Activated CD4-positive, CD25-positive, alpha-beta regulatory T cell (primary cell): ENCODE measurements around the gene CLPTM1.
"Not testable (repeated sequence)": the region's sequence is repeated elsewhere in the genome, so short reads cannot be mapped to it uniquely, and the experiment has no call there.

Experiments used
- DNase-seq, 4 experiments: peaks; one replicate each; lab custom pipeline; 2025; lab: John Stamatoyannopoulos, UW

The CLPTM1 gene

GRCh38 chr19:44974857-44975256 is 19.7 kb downstream of the CLPTM1 start:
- DNase-seq: no peak

DNA sequence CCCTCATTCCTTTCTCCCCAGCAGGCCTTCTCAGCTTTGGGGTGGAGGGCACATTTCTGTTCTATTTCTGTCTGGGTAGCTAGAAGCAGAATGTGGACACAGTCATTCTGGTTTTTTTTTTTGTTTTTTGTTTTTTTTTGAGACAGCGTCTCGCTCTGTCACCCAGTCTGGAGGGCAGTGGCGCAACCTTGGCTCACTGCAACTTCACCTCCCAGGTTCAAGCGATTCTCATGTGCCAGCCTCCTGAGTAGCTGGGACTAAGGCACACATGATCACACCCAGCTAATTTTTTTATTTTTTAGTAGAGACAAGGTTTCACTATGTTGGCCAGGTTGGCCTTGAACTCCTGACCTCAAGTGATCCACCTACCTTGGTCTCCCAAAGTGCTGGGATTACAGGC is 20.3 kb downstream of the CLPTM1 start:
- no peak for DNase-seq

DNA sequence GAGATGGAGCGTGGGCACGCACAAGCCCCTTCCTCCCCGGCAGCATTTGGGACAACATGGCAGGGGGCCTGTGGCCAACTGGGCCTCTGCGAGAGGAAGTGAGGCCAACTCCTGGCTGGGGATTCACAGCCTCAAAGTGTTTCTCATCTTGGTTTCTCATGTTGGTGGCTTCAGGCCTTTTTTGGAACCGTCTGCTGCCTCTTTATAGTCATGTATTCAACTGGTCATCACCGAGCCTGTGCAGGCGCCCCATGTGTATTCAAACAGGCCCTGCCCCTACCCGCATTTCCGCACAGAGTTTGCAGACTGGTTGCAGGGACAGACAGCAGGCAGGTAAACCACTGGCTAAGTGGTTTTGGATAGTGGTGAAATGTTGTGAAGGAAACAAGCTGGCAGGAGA is 28.8 kb downstream of the CLPTM1 start:
- DNase-seq: no peak

- no peak for DNase-seq
Measured at GRCh38 chr19:44985445-44985844, 30.3 kb downstream of the CLPTM1 start.

GRCh38 chr19:44986389-44986788 is 31.2 kb downstream of the CLPTM1 start:
- DNase-seq: no peak

DNA sequence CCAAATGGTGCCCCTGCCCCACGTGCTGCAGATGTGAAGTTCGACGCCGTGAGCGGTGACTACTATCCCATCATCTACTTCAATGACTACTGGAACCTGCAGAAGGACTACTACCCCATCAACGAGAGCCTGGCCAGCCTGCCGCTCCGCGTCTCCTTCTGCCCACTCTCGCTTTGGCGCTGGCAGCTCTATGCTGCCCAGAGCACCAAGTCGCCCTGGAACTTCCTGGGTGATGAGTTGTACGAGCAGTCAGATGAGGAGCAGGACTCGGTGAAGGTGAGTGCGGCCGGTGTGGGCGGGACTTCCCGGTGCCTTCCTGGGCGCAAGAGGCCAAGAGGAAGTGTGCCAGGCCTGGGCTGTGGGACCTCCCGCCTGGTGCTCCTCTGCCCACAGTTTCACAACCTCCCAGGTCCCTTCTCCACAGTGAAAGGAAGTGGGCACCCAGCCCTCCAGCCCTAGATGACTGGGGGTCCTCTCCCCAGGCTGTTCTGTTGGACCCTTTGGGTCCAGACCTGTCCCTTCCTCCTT is 32.0 kb downstream of the CLPTM1 start:
- DNase-seq: no peak

DNA sequence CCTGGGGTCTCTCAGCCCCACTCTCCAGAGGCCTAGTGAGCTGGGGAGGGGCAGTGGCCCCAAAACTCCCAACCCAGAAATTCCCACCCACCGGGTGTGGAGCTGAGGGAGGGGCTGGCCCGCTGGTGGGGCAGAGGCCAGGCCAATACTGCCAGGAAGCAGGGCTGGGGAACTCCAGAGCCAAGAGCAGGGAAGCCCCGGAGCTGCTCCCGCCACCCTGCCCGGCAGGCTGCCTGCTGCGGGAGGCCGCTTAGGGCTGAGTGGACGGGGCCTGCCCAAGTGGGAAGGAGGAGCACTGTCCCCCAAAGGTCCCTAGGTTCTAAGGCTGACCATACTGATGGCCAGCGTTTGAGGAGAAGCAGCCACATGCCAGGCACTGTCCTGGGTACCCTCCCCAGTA is 33.1 kb downstream of the CLPTM1 start:
- DNase-seq: no peak

DNA sequence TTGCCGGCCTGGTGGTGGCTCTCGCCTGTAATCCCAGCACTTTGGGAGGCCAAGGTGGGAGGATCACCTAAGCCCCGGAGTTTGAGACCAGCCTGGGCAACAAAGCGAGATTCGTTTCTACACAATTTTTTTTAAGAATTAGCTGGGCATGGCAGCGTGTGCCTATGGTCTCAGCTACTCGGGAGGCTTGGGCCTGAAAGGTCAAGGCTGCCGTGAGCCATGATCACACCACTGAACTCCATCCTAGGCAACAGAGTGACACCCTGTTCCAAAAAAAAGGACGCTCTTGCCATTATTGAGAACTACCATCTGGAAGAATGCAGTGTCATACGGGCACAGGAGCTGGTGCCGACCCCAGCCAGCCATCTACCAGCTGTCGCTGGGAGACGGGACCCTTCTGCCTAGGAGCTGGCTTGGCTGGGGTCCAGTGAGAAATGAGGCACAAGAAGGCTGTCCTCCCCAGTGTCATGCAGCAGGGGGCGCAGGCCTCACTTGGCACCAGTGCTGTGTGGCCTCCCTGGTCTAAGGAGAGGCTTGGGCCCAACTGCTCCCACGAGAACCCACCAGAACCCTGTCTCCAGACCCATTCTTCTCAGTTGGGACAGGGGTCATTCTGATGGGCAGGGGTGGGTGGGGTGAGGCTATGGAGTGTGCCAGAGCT is 33.8 kb downstream of the CLPTM1 start:
- peak; percentile 26 to 40 (median 35) for DNase-seq

- no peak for DNase-seq
Measured at GRCh38 chr19:44990459-44990858, 35.3 kb downstream of the CLPTM1 start.

- no peak for DNase-seq
Measured at GRCh38 chr19:44990966-44991365, 35.8 kb downstream of the CLPTM1 start.

- no peak for DNase-seq
Measured at GRCh38 chr19:44992336-44993163, 37.4 kb downstream of the CLPTM1 start.

- no peak for DNase-seq
Measured at GRCh38 chr19:44993526-44993925, 38.3 kb downstream of the CLPTM1 start.

GRCh38 chr19:44993926-44994537 is 38.9 kb downstream of the CLPTM1 start:
- no peak for DNase-seq

- DNase-seq: no peak
Measured at GRCh38 chr19:44998025-44998424, 42.8 kb downstream of the CLPTM1 start.

- DNase-seq: not testable (repeated sequence)
Measured at GRCh38 chr19:44999131-44999925, 44.1 kb downstream of the CLPTM1 start.

DNA sequence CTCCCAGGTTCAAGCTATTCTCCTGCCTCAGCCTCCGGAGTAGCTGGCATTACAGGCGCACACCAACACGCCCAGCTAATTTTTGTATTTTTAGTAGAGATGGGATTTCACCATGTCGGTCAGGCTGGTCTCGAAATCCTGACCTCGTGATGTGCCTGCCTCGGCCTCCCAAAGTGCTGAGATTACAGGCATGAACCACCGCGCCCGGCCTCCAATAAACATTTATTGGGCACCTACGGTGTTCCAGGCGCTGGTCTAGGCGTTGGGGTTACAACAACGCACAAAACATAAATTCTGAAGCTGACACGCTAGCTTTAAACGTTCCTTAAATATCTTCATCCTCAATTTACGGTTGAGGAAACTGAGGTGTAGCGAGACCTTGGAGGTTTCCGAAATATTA is 45.5 kb downstream of the CLPTM1 start:
- DNase-seq: not testable (repeated sequence)

DNA sequence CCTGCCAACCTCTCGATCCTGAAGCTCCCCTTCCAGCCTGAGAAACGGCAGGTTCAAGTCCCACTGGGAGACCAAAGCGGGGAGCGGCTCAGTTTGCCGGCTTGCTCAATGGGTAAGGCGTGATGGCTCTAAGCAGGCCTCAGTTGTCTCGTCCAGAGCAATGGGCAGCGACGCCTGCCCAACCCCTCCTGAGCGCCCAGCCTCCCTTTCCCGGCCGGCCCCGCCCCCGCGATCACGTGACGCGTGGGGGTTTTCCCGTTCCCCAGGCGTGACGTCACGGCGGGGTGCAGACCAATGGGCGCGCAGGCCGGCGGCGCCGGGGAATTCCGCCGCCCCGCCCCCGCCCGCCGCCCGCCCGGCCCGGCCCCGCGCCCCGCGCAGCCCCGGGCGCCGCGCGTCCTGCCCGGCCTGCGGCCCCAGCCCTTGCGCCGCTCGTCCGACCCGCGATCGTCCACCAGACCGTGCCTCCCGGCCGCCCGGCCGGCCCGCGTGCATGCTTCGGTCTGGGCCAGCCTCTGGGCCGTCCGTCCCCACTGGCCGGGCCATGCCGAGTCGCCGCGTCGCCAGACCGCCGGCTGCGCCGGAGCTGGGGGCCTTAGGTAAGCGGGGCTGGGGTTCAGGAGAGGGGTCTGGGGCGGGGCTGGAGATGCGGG is 46.0 kb downstream of the CLPTM1 start, which contains the start of gene RELB:
RELB (plus strand) TSS at position 378 of the 653 bp plus-strand sequence; CDS start at position 494, 116 bp downstream.
- DNase-seq: peak; percentile 90 to 97 (median 93)

DNA sequence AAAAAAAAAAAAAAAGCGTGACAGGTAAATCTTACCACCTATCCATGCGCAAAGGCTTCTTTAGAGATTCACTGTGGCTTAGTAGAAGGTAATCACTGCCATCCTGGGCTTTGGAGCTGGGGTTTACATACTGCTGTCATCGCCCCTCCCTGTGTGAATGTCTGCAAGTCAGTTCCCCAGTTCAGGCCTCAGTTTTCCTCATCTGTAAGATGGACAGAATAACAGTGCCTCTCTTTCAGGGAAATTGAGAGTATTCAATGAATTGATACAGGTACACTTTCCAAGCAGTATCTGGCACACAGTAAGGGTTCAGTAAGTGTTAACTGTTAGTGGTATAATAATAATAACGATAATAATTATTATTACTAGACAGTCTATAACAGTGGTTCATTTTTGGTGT is 48.3 kb downstream of the CLPTM1 start:
- DNase-seq: no peak

DNA sequence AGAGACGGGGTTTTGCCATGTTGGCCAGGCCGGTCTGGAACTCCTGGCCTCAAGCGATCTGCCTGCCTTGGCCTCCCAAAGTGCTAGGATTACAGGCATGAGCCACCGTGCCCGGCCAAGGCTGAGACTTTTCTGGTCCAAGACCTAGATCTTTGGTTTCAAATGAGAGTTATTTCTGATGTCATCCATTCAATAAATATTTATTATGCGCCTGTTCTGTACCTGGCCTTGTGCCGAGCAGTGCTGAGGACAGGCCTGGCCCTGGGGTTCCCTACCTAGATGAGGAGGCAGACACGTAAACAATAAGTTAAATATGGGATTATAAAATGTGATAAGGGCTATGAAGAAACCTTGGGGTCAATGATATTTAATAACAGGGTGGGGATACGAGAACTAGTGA is 50.6 kb downstream of the CLPTM1 start:
- no peak for DNase-seq

DNA sequence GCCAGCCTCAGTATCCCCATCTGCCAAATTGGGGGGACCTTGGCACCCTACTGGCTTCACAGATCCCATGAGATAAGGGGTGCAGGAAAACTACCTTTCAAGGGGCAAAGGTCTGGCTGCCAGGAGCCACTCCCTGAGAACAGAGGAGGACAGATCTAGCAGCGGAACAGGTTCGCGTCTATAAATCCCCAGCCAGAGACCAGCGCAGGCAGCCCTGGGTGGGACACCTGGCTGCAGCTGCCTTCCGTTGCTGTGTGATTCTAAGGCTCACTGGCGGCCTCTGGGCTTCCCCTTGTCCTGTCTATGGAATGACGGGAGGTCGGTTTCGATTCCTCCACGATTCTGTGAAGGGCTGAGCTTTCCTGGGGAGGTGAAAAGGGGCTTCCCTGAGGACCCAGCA is 53.4 kb downstream of the CLPTM1 start:
- no peak for DNase-seq

DNA sequence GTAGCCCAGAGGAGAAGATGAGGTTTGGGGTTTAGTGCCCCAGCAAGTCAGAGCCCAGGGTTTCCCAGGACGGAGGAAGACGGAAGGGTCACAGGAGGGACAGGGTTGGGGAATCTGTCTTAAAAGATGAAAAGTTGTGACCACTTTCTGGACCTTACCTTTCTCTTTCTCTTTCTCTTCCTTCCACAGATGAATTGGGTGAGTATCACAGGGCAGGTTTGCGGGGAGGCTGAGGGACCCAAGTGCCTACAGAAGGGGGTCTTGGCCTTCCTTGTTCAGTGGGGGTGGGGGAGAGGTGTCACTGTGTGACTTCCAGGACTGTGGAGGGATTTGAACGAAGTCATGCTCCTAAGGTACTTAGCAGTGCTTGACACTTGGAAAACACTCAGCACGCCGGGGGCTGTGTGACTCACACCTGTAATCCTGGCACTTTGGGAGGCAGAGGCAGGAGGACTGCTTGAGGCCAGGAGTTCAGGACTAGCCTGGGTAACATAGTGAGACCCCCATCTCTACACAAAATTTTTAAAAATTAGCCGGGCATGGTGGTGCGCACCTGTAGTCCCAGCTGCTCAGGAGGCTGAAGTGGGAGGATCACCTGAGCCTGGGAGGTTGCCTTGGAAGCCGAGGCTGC is 54.6 kb downstream of the CLPTM1 start:
- no peak for DNase-seq
